GM23338 (cell line): Measurements from ENCODE around the gene USP32.

Experiments
- CREB1 ChIP-seq: fragments of 250-450 bp; sonication (Bioruptor Pico); IDR thresholded peaks from 2 replicates; pipeline ENCODE4 v1.5.0; 2020; ENCODE audit warnings: low read depth, mild to moderate bottlenecking, moderate library complexity
- CTCF ChIP-seq, 2 experiments: fragments of 200-600 bp in 1 of 2; sonication (generic) in 1 of 2; conservative IDR thresholded peaks; 2 replicates each; pipeline versions ENCODE4 v1.5.1 to v1.6.1; 2016 to 2017; ENCODE audit warnings: antibody characterized with exemption in 2 of 2, low read depth in 2 of 2, mild to moderate bottlenecking in 2 of 2, moderate library complexity in 1 of 2
- EZH2 ChIP-seq: fragments of 200-600 bp; sonication (generic); IDR thresholded peaks from one replicate; pipeline ENCODE4 v1.8.0; 2017; ENCODE audit warnings: antibody characterized with exemption, mild to moderate bottlenecking, low read depth; ENCODE audit not compliant: unreplicated experiment

GRCh38 chr17:60335289-60335688 lies 56.6 kb downstream of the USP32 start:
- TF ChIP-seq CTCF (conservative IDR thresholded peaks at IDR 0.05; ENCODE audit: low read depth in 2 of 2) = no peak
- TF ChIP-seq EZH2 = no peak
- no peak for TF ChIP-seq CREB1 (CRISPR knock-in tag)
